DOHH2 (cell line): ENCODE data around the gene PHC2.

ENCODE experiments used
- H3F3A ChIP-seq: fragments of 200-600 bp; sonication (generic), shearing (Covaris generic); 2 replicates; pipeline ENCODE4 v1.6.0; 2016; ENCODE audit warnings: antibody characterized with exemption, mild to moderate bottlenecking; ENCODE audit not compliant: control insufficient read depth, insufficient read depth
- H3K27ac ChIP-seq: fragments of 200-600 bp; sonication (generic); 2 replicates; pipeline ENCODE4 v1.5.1; 2014; ENCODE audit warnings: low read depth, mild to moderate bottlenecking, low read length, moderate library complexity
- H3K27me3 ChIP-seq: fragments of 200-600 bp; sonication (generic); 2 replicates; pipeline ENCODE4 v1.6.1; 2014; ENCODE audit warnings: mild to moderate bottlenecking, low read length, mixed read lengths; ENCODE audit not compliant: control insufficient read depth
- H3K36me3 ChIP-seq: fragments of 200-600 bp; sonication (generic); 2 replicates; pipeline ENCODE4 v1.6.1; 2014; ENCODE audit warnings: mild to moderate bottlenecking, low read length, moderate library complexity, mixed read lengths; ENCODE audit not compliant: control insufficient read depth
- H3K4me1 ChIP-seq: fragments of 200-600 bp; sonication (generic); 2 replicates; pipeline ENCODE4 v1.6.1; 2014; ENCODE audit warnings: mild to moderate bottlenecking, low read length, mixed read lengths; ENCODE audit not compliant: control insufficient read depth
- H3K4me2 ChIP-seq: fragments of 200-600 bp; sonication (generic); 2 replicates; pipeline ENCODE4 v1.6.0; 2014; ENCODE audit warnings: mild to moderate bottlenecking, low read length, moderate library complexity
- H3K4me3 ChIP-seq: fragments of 200-600 bp; sonication (generic); 2 replicates; pipeline ENCODE4 v1.5.1; 2014; ENCODE audit warnings: mild to moderate bottlenecking, low read length, mixed read lengths
- H3K79me2 ChIP-seq: fragments of 200-600 bp; sonication (generic); 2 replicates; pipeline ENCODE4 v1.6.1; 2014; ENCODE audit warnings: mild to moderate bottlenecking, low read length, mixed read lengths; ENCODE audit not compliant: control insufficient read depth
- H3K9me2 ChIP-seq: fragments of 200-600 bp; sonication (generic); replicated peaks from 2 replicates; pipeline ENCODE4 v1.6.1; 2014; ENCODE audit warnings: mild to moderate bottlenecking, low read length, mixed read lengths; ENCODE audit not compliant: control insufficient read depth
- H3K9me3 ChIP-seq: fragments of 200-600 bp; sonication (generic); 2 replicates; pipeline ENCODE4 v1.6.1; 2014; ENCODE audit warnings: antibody characterized with exemption, low read length, mixed read lengths; ENCODE audit not compliant: control insufficient read depth, insufficient read depth
- H4K20me1 ChIP-seq: fragments of 200-600 bp; sonication (generic); 2 replicates; pipeline ENCODE4 v1.6.0; 2014; ENCODE audit warnings: low read depth, mild to moderate bottlenecking, antibody characterized with exemption, low read length, moderate library complexity; ENCODE audit not compliant: control insufficient read depth, insufficient read depth
- EZH2phosphoT487 ChIP-seq: fragments of 200-600 bp; sonication (generic); IDR thresholded peaks from 2 replicates; pipeline ENCODE4 v1.6.1; 2017; ENCODE audit warnings: borderline replicate concordance, mild to moderate bottlenecking, antibody characterized with exemption, low read length, moderate library complexity, mixed read lengths
- TF ChIP-seq, protein P1 (sequence below): fragments of 200-600 bp; sonication (generic); IDR thresholded peaks from one replicate; pipeline ENCODE4 v1.5.1; 2014; ENCODE audit warnings: antibody characterized with exemption, mild to moderate bottlenecking, low read depth, low read length; ENCODE audit not compliant: poor library complexity, severe bottlenecking

The PHC2 gene

DNA sequence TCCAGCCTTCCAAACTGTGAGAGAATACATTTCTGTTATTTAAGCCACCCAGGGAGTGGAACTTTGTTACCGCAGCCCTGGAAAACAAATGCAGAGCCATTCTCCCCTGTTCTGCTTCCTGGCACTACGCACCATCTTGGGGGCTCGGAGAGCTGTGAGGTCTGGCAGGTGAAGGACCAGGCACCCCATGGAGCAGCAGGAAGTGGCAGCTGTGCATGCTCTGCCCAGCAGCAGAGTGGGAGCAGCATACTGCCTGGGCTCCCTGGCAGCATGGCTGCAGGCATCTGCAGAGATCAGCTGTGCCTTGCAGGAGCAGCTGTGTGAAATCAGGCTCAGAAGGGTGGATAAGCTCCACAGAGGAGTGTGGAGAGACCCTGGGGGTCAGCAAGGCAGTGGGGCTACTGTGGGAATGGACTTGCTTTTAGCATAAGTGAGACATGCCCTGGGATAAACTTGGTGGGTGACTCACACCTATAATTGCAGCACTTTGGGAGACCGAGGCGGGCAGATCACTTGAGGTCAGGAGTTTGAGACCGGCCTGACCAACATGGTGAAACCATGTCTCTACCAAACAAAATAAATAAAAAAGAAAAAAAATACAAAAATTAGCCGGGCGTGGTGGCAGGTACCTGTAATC lies 23.9 kb upstream of the PHC2 start:
- H3K27ac ChIP-seq, result no peak overlapping the region
- H3K4me3 ChIP-seq, result no peak overlapping the region
- H3F3A ChIP-seq, result no peaks in the 10 kb centered on the region
- H3K9me2 ChIP-seq, result no peaks in the 10 kb centered on the region
- H3K9me3 ChIP-seq, result no peaks in the 10 kb centered on the region
- no peaks in the 10 kb centered on the region for H3K36me3 ChIP-seq
- H3K4me2 ChIP-seq, result no peak overlapping the region
- H3K27me3 ChIP-seq, result 0 out of 2 replicates have a peak, but pooled peaks cover 3% of the 10 kb centered on the region
- no peaks in the 10 kb centered on the region for H4K20me1 ChIP-seq
- TF ChIP-seq, protein P1, sequence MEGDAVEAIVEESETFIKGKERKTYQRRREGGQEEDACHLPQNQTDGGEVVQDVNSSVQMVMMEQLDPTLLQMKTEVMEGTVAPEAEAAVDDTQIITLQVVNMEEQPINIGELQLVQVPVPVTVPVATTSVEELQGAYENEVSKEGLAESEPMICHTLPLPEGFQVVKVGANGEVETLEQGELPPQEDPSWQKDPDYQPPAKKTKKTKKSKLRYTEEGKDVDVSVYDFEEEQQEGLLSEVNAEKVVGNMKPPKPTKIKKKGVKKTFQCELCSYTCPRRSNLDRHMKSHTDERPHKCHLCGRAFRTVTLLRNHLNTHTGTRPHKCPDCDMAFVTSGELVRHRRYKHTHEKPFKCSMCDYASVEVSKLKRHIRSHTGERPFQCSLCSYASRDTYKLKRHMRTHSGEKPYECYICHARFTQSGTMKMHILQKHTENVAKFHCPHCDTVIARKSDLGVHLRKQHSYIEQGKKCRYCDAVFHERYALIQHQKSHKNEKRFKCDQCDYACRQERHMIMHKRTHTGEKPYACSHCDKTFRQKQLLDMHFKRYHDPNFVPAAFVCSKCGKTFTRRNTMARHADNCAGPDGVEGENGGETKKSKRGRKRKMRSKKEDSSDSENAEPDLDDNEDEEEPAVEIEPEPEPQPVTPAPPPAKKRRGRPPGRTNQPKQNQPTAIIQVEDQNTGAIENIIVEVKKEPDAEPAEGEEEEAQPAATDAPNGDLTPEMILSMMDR, result no peak
- no peak for TF ChIP-seq EZH2phosphoT487
- no peaks in the 10 kb centered on the region for H3K79me2 ChIP-seq
- H3K4me1 ChIP-seq, result peaks cover 18% of the 10 kb centered on the region

DNA sequence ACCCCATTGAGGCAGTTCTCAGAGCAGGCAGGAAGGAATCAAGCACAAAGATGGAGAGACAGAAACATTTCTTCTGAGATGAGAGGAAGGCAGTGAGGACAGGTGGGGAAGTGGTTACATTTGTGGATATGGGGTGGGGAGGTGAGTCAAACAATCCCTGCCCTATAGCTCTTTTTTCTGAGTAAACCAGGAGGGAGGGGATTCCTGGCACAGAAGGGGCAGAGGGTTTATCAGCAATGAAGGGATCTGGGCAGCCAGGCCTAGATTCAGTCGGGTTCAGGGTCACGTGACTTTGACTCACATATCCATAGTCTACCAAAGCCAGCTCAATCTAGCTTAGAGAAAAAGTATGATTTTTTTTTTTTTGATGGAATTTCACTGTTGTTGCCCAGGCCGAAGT lies 15.7 kb upstream of the PHC2 start:
- no peaks in the 10 kb centered on the region for H3K9me2 ChIP-seq
- H3K27me3 ChIP-seq, result peaks cover 14% of the 10 kb centered on the region
- H3K27ac ChIP-seq, result no peak overlapping the region
- no peaks in the 10 kb centered on the region for H3K79me2 ChIP-seq
- no peaks in the 10 kb centered on the region for H4K20me1 ChIP-seq
- no peaks in the 10 kb centered on the region for H3K9me3 ChIP-seq
- H3K4me3 ChIP-seq, result no peak overlapping the region
- H3F3A ChIP-seq, result no peaks in the 10 kb centered on the region
- H3K4me2 ChIP-seq, result no peak overlapping the region
- TF ChIP-seq, protein P1, result no peak
- no peaks in the 10 kb centered on the region for H3K4me1 ChIP-seq
- no peaks in the 10 kb centered on the region for H3K36me3 ChIP-seq

DNA sequence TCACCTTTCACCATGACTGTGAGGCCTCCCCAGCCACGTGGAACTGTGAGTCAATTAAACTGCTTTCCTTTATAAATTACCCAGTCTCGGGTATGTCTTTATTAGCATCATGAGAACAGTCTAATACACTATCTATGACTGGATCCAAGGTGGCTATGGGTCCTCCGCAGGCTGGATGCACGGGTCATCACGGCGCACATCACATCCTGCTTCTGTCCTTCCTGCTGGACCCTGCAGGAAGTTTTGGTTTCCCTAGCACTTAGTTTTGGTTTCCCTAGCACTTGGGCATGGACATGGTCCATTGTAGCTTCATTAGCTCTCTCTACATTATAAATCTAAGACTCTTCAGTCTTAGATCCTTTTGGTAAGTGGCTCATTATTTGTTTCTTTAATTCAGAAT lies 14.2 kb upstream of the PHC2 start:
- no peaks in the 10 kb centered on the region for H3K36me3 ChIP-seq
- H3K27me3 ChIP-seq, result peaks cover 16% of the 10 kb centered on the region
- H3K4me2 ChIP-seq, result no peak overlapping the region
- H4K20me1 ChIP-seq, result no peaks in the 10 kb centered on the region
- no peaks in the 10 kb centered on the region for H3K9me3 ChIP-seq
- H3K4me3 ChIP-seq, result no peak overlapping the region
- no peaks in the 10 kb centered on the region for H3F3A ChIP-seq
- H3K27ac ChIP-seq, result no peak overlapping the region
- TF ChIP-seq, protein P1, result no peak
- TF ChIP-seq EZH2phosphoT487, result no peak
- no peaks in the 10 kb centered on the region for H3K9me2 ChIP-seq
- no peaks in the 10 kb centered on the region for H3K79me2 ChIP-seq
- no peaks in the 10 kb centered on the region for H3K4me1 ChIP-seq
